Measurements from ENCODE around the gene RPRD1A.
"Not testable (repeated sequence)": the region's sequence is repeated elsewhere in the genome, so short reads cannot be mapped to it uniquely, and the experiment has no call there.

Gene RPRD1A

DNA sequence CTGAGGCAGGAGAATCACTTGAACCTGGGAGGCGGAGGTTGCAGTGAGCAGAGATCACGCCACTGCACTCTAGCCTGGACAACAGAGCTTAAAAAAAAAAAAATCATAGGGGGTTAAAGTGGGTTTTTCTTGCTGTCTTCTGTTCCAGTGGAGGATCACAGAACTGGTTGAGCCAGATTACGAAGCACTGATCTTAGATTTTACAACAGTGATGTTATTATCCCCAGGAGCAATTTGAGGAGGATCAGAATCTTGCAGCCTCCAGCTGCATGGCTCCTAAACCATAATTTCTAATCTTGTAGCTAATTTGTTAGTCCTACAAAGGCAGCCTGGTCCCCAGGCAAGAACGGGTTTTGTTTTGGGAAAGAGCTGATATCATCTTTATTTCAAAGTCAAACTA is 99.5 kb downstream of the RPRD1A start:
- not testable (repeated sequence) for DNase-seq

DNA sequence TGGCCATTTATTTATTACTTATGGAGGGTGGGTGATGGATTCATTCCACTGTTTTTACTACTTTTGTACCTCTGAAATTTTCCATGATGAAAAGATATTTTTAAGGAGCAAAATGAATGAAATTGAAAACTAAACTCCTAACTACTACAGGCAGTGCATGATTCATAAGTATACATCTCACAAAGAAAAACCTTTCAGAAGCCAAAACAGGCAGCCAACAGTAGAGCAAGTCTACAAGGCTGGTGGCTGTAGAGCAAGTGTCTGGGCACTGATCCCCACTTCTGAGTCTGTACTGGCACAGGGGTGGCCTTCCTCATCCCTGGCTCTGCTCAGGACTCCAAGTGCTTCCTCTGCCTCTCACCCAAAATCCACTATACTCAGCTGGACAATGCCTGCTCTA is 103.0 kb downstream of the RPRD1A start:
- no peak for DNase-seq

DNA sequence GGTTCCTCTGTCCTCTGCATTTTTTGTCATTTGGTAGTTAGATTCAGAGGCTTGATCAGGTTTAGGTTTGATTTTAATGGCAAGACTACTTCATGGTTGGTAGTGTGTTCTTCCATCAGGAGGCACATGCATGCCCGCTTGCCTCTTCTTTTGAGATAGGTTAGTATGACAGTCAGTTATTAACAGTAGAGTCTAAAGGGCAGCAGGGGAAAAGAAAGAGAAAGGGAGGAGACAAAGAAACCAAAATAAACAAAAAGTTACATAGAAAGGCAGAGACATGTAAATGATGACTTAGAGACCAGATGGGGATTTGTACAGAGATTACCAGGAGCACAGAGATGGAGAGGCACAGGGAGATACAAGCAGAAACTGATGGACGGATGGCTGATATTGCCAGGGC is 105.0 kb downstream of the RPRD1A start:
- DNase-seq, result no peak

DNA sequence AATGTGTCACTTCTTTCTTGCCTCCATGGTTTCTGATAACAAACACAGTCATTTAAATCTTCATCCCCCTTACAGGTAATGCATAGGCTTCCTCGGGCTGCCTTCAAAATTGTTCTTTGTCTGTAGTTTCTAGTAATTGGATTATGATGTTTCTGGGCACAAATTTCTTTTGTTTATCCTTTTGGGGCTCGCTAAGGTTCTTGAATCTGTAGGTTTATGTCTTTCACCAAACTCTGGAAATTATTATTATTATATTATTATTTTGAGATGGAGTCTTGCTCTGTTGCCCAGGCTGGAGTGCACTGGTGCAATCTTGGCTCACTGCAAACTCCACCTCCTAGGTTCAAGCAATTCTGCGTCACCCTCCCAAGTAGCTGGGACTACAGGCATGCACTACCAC is 111.1 kb downstream of the RPRD1A start:
- no peak for DNase-seq

- no peak for DNase-seq
These were observed 113.7 kb downstream of the RPRD1A start for GRCh38 chr18:35953688-35954087.

DNA sequence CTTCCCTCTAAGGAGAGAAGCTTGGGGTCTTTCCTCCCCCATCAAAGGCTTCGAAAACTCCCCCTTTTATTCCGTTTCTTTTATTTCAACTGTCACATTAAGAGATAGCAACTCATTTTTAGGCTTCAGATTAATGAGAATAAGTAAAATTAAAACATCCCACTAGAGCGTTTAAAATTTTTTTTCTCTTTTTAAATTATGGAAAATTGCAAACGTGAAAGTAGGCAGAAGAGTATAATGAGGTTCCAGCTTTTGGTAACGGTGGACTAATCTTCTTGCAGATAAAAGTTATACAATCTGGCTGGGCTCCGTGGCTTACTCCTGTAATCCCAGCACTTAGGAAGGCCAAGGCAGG is 116.8 kb downstream of the RPRD1A start:
- no peak for DNase-seq

GRCh38 chr18:35949903-35950627 is 117.3 kb downstream of the RPRD1A start:
- DNase-seq, result peak; percentile 52 to 59

GRCh38 chr18:35949090-35949489 is 118.3 kb downstream of the RPRD1A start:
- DNase-seq, result no peak

GRCh38 chr18:35948080-35948479 is 119.3 kb downstream of the RPRD1A start:
- no peak for DNase-seq

GRCh38 chr18:35942661-35943060 is 124.7 kb downstream of the RPRD1A start:
- DNase-seq, result no peak

DNA sequence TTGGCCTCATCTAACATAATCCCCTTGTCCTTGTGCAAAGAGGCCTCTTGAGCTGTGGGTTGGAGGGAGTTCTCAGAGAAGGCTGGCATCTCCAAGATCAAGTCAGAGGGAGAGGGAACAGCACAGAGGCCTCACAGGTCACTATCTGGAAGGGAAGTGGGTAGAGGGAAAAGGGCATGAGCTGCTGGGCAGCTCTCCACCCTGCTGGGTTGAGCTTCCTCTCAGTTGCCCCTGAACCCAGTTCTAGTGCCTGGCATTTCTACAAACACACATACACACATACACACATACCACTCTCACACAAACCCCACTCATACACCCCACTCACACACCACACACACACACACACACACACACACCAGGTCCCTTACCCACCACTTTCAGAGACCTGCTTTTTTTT is 125.2 kb downstream of the RPRD1A start:
- no peak for DNase-seq

- DNase-seq, result no peak
These were observed 126.1 kb downstream of the RPRD1A start for GRCh38 chr18:35941299-35941698.
